Vagina (tissue), 2 donors: ENCODE measurements around the gene SLC12A9.

Experiments
- POLR2A ChIP-seq, 2 donors: fragments of 450-650 bp; IDR thresholded peaks; one replicate each; pipeline ENCODE4 v1.6.1; 2017; ENCODE audit warnings: antibody characterized with exemption in 2 of 2, mild to moderate bottlenecking in 2 of 2, moderate library complexity in 2 of 2
- POLR2AphosphoS5 ChIP-seq, 2 donors: sonication (generic); formaldehyde crosslinking; IDR thresholded peaks; one replicate each; pipeline ENCODE4 v1.9.0; 2017; ENCODE audit warnings: antibody characterized with exemption in 2 of 2, mild to moderate bottlenecking in 2 of 2, low read depth in 1 of 2; ENCODE audit not compliant: insufficient read depth in 1 of 2
- TF ChIP-seq, protein P1 (sequence below), 3 experiments: fragments of 450-650 bp in 2 of 3; fragments of 200-600 bp in 1 of 3; sonication (generic) in 1 of 3; IDR thresholded peaks; one replicate each; pipeline ENCODE4 v1.5.1; 2017 to 2019; ENCODE audit warnings: antibody characterized with exemption in 3 of 3, mild to moderate bottlenecking in 2 of 3, moderate library complexity in 2 of 3

GRCh38 chr7:100856871-100857282 lies 4.4 kb downstream of the SLC12A9 start:
- TF ChIP-seq, protein P1, sequence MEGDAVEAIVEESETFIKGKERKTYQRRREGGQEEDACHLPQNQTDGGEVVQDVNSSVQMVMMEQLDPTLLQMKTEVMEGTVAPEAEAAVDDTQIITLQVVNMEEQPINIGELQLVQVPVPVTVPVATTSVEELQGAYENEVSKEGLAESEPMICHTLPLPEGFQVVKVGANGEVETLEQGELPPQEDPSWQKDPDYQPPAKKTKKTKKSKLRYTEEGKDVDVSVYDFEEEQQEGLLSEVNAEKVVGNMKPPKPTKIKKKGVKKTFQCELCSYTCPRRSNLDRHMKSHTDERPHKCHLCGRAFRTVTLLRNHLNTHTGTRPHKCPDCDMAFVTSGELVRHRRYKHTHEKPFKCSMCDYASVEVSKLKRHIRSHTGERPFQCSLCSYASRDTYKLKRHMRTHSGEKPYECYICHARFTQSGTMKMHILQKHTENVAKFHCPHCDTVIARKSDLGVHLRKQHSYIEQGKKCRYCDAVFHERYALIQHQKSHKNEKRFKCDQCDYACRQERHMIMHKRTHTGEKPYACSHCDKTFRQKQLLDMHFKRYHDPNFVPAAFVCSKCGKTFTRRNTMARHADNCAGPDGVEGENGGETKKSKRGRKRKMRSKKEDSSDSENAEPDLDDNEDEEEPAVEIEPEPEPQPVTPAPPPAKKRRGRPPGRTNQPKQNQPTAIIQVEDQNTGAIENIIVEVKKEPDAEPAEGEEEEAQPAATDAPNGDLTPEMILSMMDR (IDR thresholded peaks at IDR 0.05): no peak
- TF ChIP-seq POLR2A (IDR thresholded peaks at IDR 0.05) (no peak), POLR2AphosphoS5 (IDR thresholded peaks at IDR 0.05; ENCODE audit: insufficient read depth in 1 of 2, low read depth in 1 of 2) (no peak)
